HEK293T (cell line): ENCODE data around the gene HOXD11.

ENCODE experiments used
- BHLHE40 ChIP-seq: fragments of 450-650 bp; IDR thresholded peaks from 2 replicates; pipeline ENCODE4 v1.6.1; 2016; ENCODE audit warnings: mild to moderate bottlenecking, moderate library complexity, borderline replicate concordance
- HDGF ChIP-seq: fragments of 450-650 bp; IDR thresholded peaks from 2 replicates; pipeline ENCODE4 v1.6.1; 2017; ENCODE audit warnings: antibody characterized with exemption, borderline replicate concordance
- L3MBTL2 ChIP-seq: fragments of 450-650 bp; conservative IDR thresholded peaks from 2 replicates; pipeline ENCODE4 v1.6.1; 2016; ENCODE audit warnings: mild to moderate bottlenecking
- SUZ12 ChIP-seq: fragments of 450-650 bp; IDR thresholded peaks from 2 replicates; pipeline ENCODE4 v1.6.1; 2016; ENCODE audit warnings: mild to moderate bottlenecking

DNA sequence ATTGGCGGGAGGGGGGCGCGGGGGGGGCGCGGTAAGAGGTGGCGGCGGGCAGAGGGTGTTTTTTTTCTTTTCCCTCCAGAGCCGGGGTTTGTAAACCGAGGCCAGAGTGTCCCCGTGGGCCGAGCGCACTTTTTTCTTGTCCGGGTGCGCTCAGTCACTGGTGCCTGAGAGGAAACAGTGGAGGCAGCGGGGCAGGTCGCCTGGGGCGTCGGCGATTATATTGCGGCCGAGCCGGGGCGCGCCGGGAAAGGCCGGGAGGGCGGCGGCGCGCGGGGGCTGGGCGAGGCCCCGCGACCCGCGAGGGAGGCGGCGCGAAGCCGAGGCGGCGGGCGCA, 22.7 kb downstream of the HOXD11 start:
- TF ChIP-seq SUZ12 (no peak), BHLHE40 (no peak), HDGF (no peak), L3MBTL2 (no peak)
